OCI-LY3 (cell line): ENCODE results near the gene CTNNA3.

Experiments
- H2AFZ ChIP-seq: fragments of 200-600, 300-600 bp; shearing (Covaris generic); 2 replicates; pipeline ENCODE4 v1.6.0; 2014; ENCODE audit warnings: antibody characterized with exemption, low read depth, low read length
- H3K27ac ChIP-seq: fragments of 200-600, 300-600 bp; sonication (generic); 2 replicates; pipeline ENCODE4 v1.5.1; 2014; ENCODE audit warnings: mild to moderate bottlenecking, low read length, moderate library complexity, mixed read lengths
- H3K27me3 ChIP-seq: fragments of 200-600, 300-600 bp; sonication (generic); 2 replicates; pipeline ENCODE4 v1.6.1; 2014; ENCODE audit warnings: low read depth, low read length, mixed read lengths
- H3K36me3 ChIP-seq: fragments of 200-600, 300-600 bp; sonication (generic); replicated peaks from 2 replicates; pipeline ENCODE3; 2014; ENCODE audit warnings: low read depth, low read length, mixed read lengths
- H3K4me1 ChIP-seq: fragments of 300-600, 200-600 bp; sonication (generic); 2 replicates; pipeline ENCODE4 v1.6.1; 2014; ENCODE audit warnings: low read length, mixed read lengths
- H3K4me2 ChIP-seq: fragments of 200-600, 300-600 bp; sonication (generic); 2 replicates; pipeline ENCODE4 v1.6.1; 2014; ENCODE audit warnings: low read length, mixed read lengths
- H3K4me3 ChIP-seq: fragments of 300-600, 200-600 bp; sonication (generic); 2 replicates; pipeline ENCODE4 v1.5.1; 2014; ENCODE audit warnings: antibody characterized with exemption, mild to moderate bottlenecking, low read length, moderate library complexity
- H3K79me2 ChIP-seq: fragments of 300-600, 200-600 bp; shearing (Covaris generic); 2 replicates; pipeline ENCODE4 v1.6.1; 2014; ENCODE audit warnings: mild to moderate bottlenecking, low read length, mixed read lengths
- H3K9ac ChIP-seq: fragments of 300-600, 200-600 bp; shearing (Covaris generic); 2 replicates; pipeline ENCODE4 v1.6.0; 2014; ENCODE audit warnings: mild to moderate bottlenecking, low read length, moderate library complexity
- H3K9me3 ChIP-seq: fragments of 200-600, 300-600 bp; shearing (Covaris generic); 2 replicates; pipeline ENCODE4 v1.6.1; 2014; ENCODE audit warnings: low read length, mixed read lengths; ENCODE audit not compliant: insufficient read depth
- H4K20me1 ChIP-seq: fragments of 200-600, 300-600 bp; sonication (generic); 2 replicates; pipeline ENCODE4 v1.6.1; 2016; ENCODE audit warnings: low read length, mixed read lengths; ENCODE audit not compliant: insufficient read depth
- EZH2phosphoT487 ChIP-seq: fragments of 200-600 bp; shearing (Covaris generic); IDR thresholded peaks from 2 replicates; pipeline ENCODE4 v1.6.1; 2018; ENCODE audit warnings: antibody characterized with exemption, mixed run types, low read depth
- TF ChIP-seq, protein P1 (sequence below): fragments of 200-600, 300-600 bp; sonication (generic); IDR thresholded peaks from 2 replicates; pipeline ENCODE4 v1.5.1; 2014; ENCODE audit warnings: antibody characterized with exemption, low read length, low read depth

The CTNNA3 gene

DNA sequence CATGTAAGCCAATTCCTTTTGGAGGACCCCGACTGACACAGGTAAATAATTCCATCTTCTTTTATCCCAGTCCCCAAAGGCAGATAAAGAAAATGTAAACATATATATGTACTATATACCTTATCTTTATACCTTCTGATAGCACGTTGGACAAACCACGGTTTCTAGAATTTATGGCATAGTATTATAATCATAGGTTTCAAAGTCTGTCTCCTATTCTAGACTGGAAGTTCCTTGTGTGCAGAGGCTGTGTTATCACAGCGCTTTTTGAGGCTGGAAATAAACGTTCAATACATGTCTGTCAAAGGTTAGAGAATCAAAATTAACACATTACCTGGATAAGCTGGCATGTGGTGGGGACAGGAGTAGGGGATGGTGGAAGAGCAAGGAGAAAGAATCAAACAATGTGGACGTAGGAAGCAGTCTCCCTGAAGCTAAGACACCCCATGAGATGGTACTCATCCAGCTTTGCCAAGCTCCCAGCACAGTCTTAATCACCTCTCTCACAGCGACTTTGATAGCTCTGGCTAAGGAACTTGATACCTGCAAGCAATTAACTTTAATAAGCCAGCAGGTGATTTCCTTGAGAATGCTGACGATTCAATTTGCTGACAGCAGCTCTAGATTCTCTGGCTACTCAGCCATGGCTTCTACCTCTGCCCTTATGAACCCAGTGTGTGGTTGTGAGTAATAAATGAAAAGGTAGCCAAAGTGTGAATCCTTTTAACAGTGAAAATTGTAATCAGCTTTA is 978.6 kb downstream of the CTNNA3 start:
- H3K4me1 ChIP-seq: no peaks in the 10 kb centered on the region
- no peak overlapping the region for H2AFZ ChIP-seq
- no peaks in the 10 kb centered on the region for H3K79me2 ChIP-seq
- no peak overlapping the region for H3K4me3 ChIP-seq
- TF ChIP-seq, protein P1, sequence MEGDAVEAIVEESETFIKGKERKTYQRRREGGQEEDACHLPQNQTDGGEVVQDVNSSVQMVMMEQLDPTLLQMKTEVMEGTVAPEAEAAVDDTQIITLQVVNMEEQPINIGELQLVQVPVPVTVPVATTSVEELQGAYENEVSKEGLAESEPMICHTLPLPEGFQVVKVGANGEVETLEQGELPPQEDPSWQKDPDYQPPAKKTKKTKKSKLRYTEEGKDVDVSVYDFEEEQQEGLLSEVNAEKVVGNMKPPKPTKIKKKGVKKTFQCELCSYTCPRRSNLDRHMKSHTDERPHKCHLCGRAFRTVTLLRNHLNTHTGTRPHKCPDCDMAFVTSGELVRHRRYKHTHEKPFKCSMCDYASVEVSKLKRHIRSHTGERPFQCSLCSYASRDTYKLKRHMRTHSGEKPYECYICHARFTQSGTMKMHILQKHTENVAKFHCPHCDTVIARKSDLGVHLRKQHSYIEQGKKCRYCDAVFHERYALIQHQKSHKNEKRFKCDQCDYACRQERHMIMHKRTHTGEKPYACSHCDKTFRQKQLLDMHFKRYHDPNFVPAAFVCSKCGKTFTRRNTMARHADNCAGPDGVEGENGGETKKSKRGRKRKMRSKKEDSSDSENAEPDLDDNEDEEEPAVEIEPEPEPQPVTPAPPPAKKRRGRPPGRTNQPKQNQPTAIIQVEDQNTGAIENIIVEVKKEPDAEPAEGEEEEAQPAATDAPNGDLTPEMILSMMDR: no peak
- no peak for TF ChIP-seq EZH2phosphoT487
- no peaks in the 10 kb centered on the region for H3K27me3 ChIP-seq
- no peak overlapping the region for H3K27ac ChIP-seq
- no peaks in the 10 kb centered on the region for H3K9me3 ChIP-seq
- H3K9ac ChIP-seq: no peak overlapping the region
- H4K20me1 ChIP-seq: no peaks in the 10 kb centered on the region
- no peak overlapping the region for H3K4me2 ChIP-seq
- no peaks in the 10 kb centered on the region for H3K36me3 ChIP-seq

DNA sequence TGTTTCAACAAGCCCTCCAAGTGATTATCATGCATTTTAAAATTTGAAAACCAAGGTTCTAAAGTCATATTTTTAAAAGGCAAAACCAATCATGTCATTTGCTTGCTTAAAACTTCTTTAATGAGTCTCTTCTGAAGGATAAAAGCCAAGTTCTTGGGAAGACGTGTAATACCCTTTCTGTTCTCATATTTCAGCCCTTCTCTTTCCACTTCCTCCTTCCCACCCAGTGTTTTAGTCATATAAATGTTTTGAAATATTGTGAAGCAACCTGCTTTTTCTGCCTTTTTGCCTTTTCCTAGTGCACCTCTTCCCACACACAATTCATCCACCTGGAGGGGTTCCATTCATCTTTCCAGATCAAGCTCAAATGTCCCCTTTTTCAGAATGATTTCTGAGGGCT is 981.3 kb downstream of the CTNNA3 start:
- no peaks in the 10 kb centered on the region for H3K9me3 ChIP-seq
- H3K4me1 ChIP-seq: no peaks in the 10 kb centered on the region
- H3K79me2 ChIP-seq: no peaks in the 10 kb centered on the region
- no peak overlapping the region for H3K27ac ChIP-seq
- no peak for TF ChIP-seq EZH2phosphoT487
- TF ChIP-seq, protein P1: no peak
- H3K36me3 ChIP-seq: no peaks in the 10 kb centered on the region
- no peak overlapping the region for H3K9ac ChIP-seq
- H3K27me3 ChIP-seq: no peaks in the 10 kb centered on the region
- H3K4me3 ChIP-seq: no peak overlapping the region
- no peak overlapping the region for H3K4me2 ChIP-seq
- no peaks in the 10 kb centered on the region for H4K20me1 ChIP-seq
- no peak overlapping the region for H2AFZ ChIP-seq

DNA sequence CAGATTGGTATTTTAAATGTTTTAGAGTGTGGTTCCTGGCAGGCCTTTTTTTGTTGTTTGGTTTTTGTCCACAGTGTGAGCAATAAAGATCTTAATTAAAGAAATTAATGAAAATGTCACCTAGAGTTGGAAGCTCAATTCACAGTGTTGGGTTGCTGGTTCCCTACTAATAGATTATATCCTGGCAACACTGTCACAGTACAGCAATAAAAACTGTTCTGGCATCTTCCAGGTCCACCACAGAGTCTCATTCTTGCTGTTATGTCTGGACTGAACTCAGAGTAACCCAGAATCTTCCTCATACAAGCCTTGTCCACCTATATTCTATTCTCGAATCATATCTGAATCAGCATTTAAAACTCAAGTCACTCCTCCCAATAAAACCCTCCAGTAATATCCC is 982.6 kb downstream of the CTNNA3 start:
- Histone ChIP-seq H4K20me1 (no peaks in the 10 kb centered on the region), H3K79me2 (no peaks in the 10 kb centered on the region), H3K9me3 (no peaks in the 10 kb centered on the region), H3K9ac (no peak overlapping the region), H2AFZ (no peak overlapping the region), H3K27me3 (no peaks in the 10 kb centered on the region), H3K36me3 (no peaks in the 10 kb centered on the region), H3K4me2 (no peak overlapping the region), H3K27ac (no peak overlapping the region), H3K4me3 (no peak overlapping the region), H3K4me1 (no peaks in the 10 kb centered on the region)
- TF ChIP-seq, protein P1: no peak
- TF ChIP-seq EZH2phosphoT487: no peak

DNA sequence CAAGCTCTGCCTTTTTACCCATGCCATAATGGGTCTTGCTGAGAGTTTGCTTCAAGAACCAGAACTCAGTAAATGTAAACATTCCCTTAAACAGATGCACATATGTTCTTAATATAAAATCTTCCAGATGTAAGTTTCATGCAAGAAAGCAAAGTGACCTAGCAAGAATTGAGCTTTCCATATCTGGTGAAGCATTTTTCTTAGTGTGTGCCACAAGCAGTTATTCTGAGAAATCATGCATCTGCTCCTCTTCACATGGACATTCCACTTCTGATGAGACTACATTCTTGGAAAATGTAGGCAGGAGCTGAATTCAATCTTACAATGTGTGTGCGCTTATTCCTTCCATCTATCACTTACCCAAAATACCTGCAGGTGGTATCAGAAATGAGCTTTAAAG is 997.9 kb downstream of the CTNNA3 start:
- Histone ChIP-seq H3K4me1 (no peaks in the 10 kb centered on the region), H3K36me3 (no peaks in the 10 kb centered on the region), H3K9me3 (no peaks in the 10 kb centered on the region), H3K27ac (no peak overlapping the region), H2AFZ (no peak overlapping the region), H3K4me3 (no peak overlapping the region), H3K9ac (no peak overlapping the region), H4K20me1 (no peaks in the 10 kb centered on the region), H3K79me2 (no peaks in the 10 kb centered on the region), H3K27me3 (no peaks in the 10 kb centered on the region), H3K4me2 (no peak overlapping the region)
- TF ChIP-seq, protein P1: no peak
- no peak for TF ChIP-seq EZH2phosphoT487
